ENCODE results near the gene PIGM.

- no peak for TF ChIP-seq EZH2phosphoT487 (IDR thresholded peaks at IDR 0.05; ENCODE audit: unreplicated experiment)
- TF ChIP-seq CTCF (conservative IDR thresholded peaks at IDR 0.05; ENCODE audit: low read depth in 2 of 2), result no peak
- TF ChIP-seq EZH2 (IDR thresholded peaks at IDR 0.05; ENCODE audit: low read depth, unreplicated experiment), result no peak
- no peak for TF ChIP-seq POLR2AphosphoS5 (IDR thresholded peaks at IDR 0.05; ENCODE audit: low read depth)
- no peak for TF ChIP-seq JUNB (IDR thresholded peaks at IDR 0.05; ENCODE audit: unreplicated experiment)
- no peak for TF ChIP-seq CREB1 (CRISPR knock-in tag; IDR thresholded peaks at IDR 0.05; ENCODE audit: low read depth)
These were observed 22.7 kb downstream of the PIGM start for GRCh38 chr1:160009081-160009480.

Measured in GM23338 (cell line).